Mesodermal cell (in vitro differentiated cells): ENCODE results near the gene UNC13B.

Experiments used
- H3K27ac ChIP-seq: 2 replicates; pipeline ENCODE4 v1.7.0; 2013; ENCODE audit warnings: mild to moderate bottlenecking, low read depth, low read length, moderate library complexity; ENCODE audit not compliant: severe bottlenecking
- H3K36me3 ChIP-seq: 2 replicates; pipeline ENCODE4 v1.7.1; 2013; ENCODE audit warnings: mild to moderate bottlenecking, low read length, moderate library complexity; ENCODE audit not compliant: control insufficient read depth, insufficient read depth
- H3K4me1 ChIP-seq: one replicate; pipeline ENCODE4 v1.7.1; 2013; ENCODE audit warnings: mild to moderate bottlenecking, low read length; ENCODE audit not compliant: insufficient read depth, control insufficient read depth, poor library complexity, severe bottlenecking
- H3K4me3 ChIP-seq: 2 replicates; pipeline ENCODE4 v1.7.0; 2013; ENCODE audit warnings: low read length, control low read depth, mild to moderate bottlenecking; ENCODE audit not compliant: insufficient read depth, poor library complexity, severe bottlenecking; ENCODE audit errors: extremely low read depth
- H3K9me3 ChIP-seq: 2 replicates; pipeline ENCODE4 v1.7.1; 2013; ENCODE audit warnings: mild to moderate bottlenecking, low read length, moderate library complexity; ENCODE audit not compliant: control insufficient read depth
- WGBS, 2 experiments: methylation state at CpG; one replicate each; pipeline ENCODE4 v1.1.5; 2013; ENCODE audit warnings: missing lambda C conversion rate in 2 of 2; ENCODE audit not compliant: insufficient coverage in 2 of 2; 5-methylcytosine and 5-hydroxymethylcytosine counted together

UNC13B gene

DNA sequence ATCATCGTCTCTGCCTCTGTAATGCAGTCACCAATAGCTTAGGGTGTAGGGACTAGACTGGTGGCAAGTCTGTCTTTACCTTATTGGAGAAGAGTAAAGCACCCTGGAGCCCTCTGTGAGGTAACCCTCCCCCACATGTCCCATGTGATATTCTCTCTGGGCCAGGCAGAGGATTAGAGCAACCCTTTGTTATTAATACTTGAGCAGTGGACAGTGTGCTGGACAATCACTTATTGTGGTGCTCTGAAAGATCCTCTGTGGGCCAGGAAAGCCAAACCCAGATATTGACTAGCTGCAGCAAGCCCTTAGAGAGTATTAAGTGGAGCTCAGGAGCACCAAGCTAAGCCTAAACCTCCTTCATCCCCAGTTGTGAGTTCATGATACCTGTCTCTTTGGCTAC, 188.4 kb downstream of the UNC13B start:
- Histone ChIP-seq H3K36me3 (no peaks in the 10 kb centered on the region), H3K4me1 (peaks cover 5% of the 10 kb centered on the region), H3K9me3 (no peaks in the 10 kb centered on the region), H3K27ac (no peak overlapping the region), H3K4me3 (no peak overlapping the region)
- no CpG with 5 or more reads among the region's 1 CpG for WGBS, 2 experiments

DNA sequence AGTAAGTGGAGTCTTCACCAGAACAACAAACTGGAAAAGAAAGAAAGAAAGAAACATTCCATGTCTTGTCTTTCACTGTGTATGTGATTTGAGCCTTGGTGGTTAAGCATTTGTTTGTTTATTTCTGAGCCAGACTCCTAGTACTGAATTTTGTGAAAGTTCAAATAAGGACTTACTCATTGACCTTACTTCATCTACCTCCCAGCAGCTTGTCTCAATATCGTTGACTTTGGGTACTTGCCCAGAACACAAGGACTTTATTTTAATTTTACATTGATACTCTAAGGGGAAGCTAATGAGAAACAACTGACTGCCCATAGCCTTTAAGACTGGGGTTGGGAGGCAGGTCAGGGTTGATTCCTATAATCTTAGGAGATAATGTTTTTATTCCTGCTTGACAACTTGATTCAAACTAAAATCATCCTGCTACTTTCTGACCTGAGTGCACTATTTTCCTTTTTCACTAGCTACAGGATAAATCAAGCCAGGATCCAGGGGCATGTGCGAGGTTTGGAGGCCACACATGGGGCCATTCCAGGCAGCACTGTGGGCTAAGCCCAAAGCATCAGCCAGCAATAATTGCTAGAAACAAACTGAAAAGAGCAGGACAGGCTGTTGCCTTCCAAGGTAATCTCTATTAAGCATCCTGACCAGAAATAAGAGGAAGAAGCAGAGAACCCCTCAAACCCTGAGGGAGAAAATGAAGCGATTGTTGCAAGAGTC, 189.2 kb downstream of the UNC13B start:
- H3K9me3 ChIP-seq = no peaks in the 10 kb centered on the region

GRCh38 chr9:35353731-35354365, 192.0 kb downstream of the UNC13B start:
- 86 to 89% methylated on average over 2 to 3 of the region's 3 CpGs for WGBS, 2 experiments

More for the DNA sequence above, 189.2 kb downstream of the UNC13B start:
- Histone ChIP-seq H3K4me1 (peaks cover 5% of the 10 kb centered on the region), H3K36me3 (no peaks in the 10 kb centered on the region), H3K27ac (no peak overlapping the region), H3K4me3 (no peak overlapping the region)
- WGBS, 2 experiments = 88 to 93% methylated on average over 1 to 2 of the region's 3 CpGs

GRCh38 chr9:35355939-35356338, 194.1 kb downstream of the UNC13B start:
- WGBS, 2 experiments = no CpG with 5 or more reads among the region's 1 CpG

More at GRCh38 chr9:35353731-35354365, 192.0 kb downstream of the UNC13B start:
- Histone ChIP-seq H3K4me1 (peaks cover 5% of the 10 kb centered on the region), H3K27ac (no peak overlapping the region), H3K9me3 (no peaks in the 10 kb centered on the region), H3K36me3 (no peaks in the 10 kb centered on the region), H3K4me3 (no peak overlapping the region)

GRCh38 chr9:35357116-35357515, 195.3 kb downstream of the UNC13B start:
- Histone ChIP-seq H3K36me3 (no peaks in the 10 kb centered on the region), H3K27ac (no peak overlapping the region), H3K4me3 (no peak overlapping the region), H3K4me1 (no peaks in the 10 kb centered on the region), H3K9me3 (no peaks in the 10 kb centered on the region)
- no CpG with 5 or more reads among the region's 2 CpGs for WGBS, 2 experiments

More at GRCh38 chr9:35355939-35356338, 194.1 kb downstream of the UNC13B start:
- H3K27ac ChIP-seq = no peak overlapping the region
- no peaks in the 10 kb centered on the region for H3K9me3 ChIP-seq
- H3K36me3 ChIP-seq = no peaks in the 10 kb centered on the region
- H3K4me1 ChIP-seq = no peaks in the 10 kb centered on the region
- no peak overlapping the region for H3K4me3 ChIP-seq

DNA sequence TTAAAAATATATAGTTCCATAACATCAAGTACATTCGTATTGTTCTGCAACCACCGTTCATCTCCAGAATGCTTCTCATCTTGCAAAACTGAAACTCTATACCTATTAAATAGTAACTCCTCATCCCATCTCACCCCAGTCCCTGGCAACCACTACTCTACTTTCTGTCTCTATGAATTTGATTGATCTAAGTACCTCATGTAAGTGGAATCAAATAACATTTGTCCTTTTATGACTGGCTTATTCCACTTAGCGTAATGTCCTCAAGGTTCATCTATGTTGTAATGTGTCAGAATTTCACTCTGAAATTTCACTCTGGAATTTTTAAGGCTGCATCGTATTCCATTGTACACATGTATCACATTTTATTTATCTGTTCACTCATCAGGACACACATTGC, 196.0 kb downstream of the UNC13B start:
- Histone ChIP-seq H3K36me3 (no peaks in the 10 kb centered on the region), H3K4me3 (no peak overlapping the region), H3K4me1 (no peaks in the 10 kb centered on the region), H3K9me3 (no peaks in the 10 kb centered on the region), H3K27ac (no peak overlapping the region)
- 96 to 100% methylated on average over 3 of the region's 4 CpGs for WGBS, 2 experiments

- H3K27ac ChIP-seq = no peak overlapping the region
- no peaks in the 10 kb centered on the region for H3K36me3 ChIP-seq
- H3K4me1 ChIP-seq = peaks cover 4% of the 10 kb centered on the region
- no peak overlapping the region for H3K4me3 ChIP-seq
- WGBS, 2 experiments = 83 to 92% methylated on average over 2 of the region's 3 CpGs
- H3K9me3 ChIP-seq = no peaks in the 10 kb centered on the region
These were observed 203.2 kb downstream of the UNC13B start for GRCh38 chr9:35364817-35365585.

GRCh38 chr9:35366627-35367026, 204.8 kb downstream of the UNC13B start:
- Histone ChIP-seq H3K36me3 (no peaks in the 10 kb centered on the region), H3K4me3 (no peak overlapping the region), H3K9me3 (no peaks in the 10 kb centered on the region), H3K4me1 (peaks cover 4% of the 10 kb centered on the region), H3K27ac (no peak overlapping the region)
- 71 to 100% methylated on average over 1 of the region's 2 CpGs for WGBS, 2 experiments

- peaks cover 4% of the 10 kb centered on the region for H3K4me1 ChIP-seq
- WGBS, 2 experiments = no CpG with 5 or more reads among the region's 2 CpGs
- no peaks in the 10 kb centered on the region for H3K36me3 ChIP-seq
- H3K27ac ChIP-seq = no peak overlapping the region
- H3K9me3 ChIP-seq = no peaks in the 10 kb centered on the region
- H3K4me3 ChIP-seq = no peak overlapping the region
These were observed 205.6 kb downstream of the UNC13B start for GRCh38 chr9:35367451-35367850.

- peaks cover 1% of the 10 kb centered on the region for H3K4me1 ChIP-seq
- 93 to 100% methylated on average over 5 of the region's 5 CpGs for WGBS, 2 experiments
- H3K36me3 ChIP-seq = no peaks in the 10 kb centered on the region
- no peak overlapping the region for H3K4me3 ChIP-seq
- H3K9me3 ChIP-seq = no peaks in the 10 kb centered on the region
- no peak overlapping the region for H3K27ac ChIP-seq
These were observed 208.4 kb downstream of the UNC13B start for GRCh38 chr9:35370241-35370640.
